ENCODE results near the gene DAB1. TPM values are rescaled to one million over a fixed set of nuclear protein-coding genes. Genes with fewer than 3 reads are reported as not detected.

DAB1 gene
- total RNA-seq, 6 experiments from 2014 or later = 0.76 to 1.9 (median 1.1) TPM

- no peak overlapping the region for H3K4me3 ChIP-seq
- 29% methylated on average over 4 of the region's 4 CpGs for WGBS (ENCODE audit: insufficient coverage, low coverage, low lambda C conversion rate, missing lambda C conversion rate)
- H3K9me3 ChIP-seq = no peaks in the 10 kb centered on the region
- H3K4me1 ChIP-seq = peaks cover 0 to 23% (median 11%) of the 10 kb centered on the region in 4 donors
- TF ChIP-seq POLR2A (IDR thresholded peaks at IDR 0.05) = peak; percentile 10
- TF ChIP-seq, protein P1, sequence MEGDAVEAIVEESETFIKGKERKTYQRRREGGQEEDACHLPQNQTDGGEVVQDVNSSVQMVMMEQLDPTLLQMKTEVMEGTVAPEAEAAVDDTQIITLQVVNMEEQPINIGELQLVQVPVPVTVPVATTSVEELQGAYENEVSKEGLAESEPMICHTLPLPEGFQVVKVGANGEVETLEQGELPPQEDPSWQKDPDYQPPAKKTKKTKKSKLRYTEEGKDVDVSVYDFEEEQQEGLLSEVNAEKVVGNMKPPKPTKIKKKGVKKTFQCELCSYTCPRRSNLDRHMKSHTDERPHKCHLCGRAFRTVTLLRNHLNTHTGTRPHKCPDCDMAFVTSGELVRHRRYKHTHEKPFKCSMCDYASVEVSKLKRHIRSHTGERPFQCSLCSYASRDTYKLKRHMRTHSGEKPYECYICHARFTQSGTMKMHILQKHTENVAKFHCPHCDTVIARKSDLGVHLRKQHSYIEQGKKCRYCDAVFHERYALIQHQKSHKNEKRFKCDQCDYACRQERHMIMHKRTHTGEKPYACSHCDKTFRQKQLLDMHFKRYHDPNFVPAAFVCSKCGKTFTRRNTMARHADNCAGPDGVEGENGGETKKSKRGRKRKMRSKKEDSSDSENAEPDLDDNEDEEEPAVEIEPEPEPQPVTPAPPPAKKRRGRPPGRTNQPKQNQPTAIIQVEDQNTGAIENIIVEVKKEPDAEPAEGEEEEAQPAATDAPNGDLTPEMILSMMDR (IDR thresholded peaks at IDR 0.05) = no peak
- ATAC-seq (peak; percentile 83 to 88 (median 86)), DNase-seq (peak in 1 of 3 donors; percentile 52)
- H3K36me3 ChIP-seq = no peaks in the 10 kb centered on the region
- intact Hi-C loops (cut with DNase I) = no loop called here
- H3K27me3 ChIP-seq = no peaks in the 10 kb centered on the region
- peak overlapping the region; percentile 77 to 90 (median 85) for H3K27ac ChIP-seq
These were observed 420.3 kb downstream of the DAB1 start for GRCh38 chr1:57003398-57004139.

DNA sequence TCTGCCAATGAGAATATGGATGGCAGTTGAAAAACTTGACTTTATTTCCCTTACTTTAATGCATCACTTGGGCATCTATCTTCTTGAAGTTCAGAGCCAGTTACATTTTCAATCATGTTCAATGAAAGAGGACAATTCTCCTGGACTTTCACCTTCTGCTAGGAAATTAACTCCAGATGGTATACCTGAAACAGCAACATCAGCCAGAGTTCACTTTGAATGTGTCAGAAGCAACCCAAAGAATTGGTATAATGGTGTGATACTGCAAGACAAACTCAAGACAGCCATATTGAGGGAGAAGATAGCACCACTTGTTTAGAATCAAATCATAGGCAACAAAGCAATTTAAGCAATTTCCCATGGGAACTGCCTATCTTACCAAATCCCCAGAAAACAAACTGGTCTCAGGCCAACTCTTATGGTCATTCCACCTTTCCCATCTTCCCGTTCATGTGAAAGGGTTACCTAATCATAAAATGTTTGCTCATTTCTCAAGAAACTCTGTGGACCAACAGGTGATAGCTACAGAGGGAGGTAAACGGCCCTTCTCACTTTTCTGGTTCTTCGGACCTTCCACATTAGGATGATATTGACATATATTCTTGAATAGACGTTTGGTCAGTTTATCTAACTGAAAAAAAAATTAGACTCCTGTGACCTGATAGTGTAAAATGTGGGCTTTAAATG lies 428.3 kb downstream of the DAB1 start:
- Histone ChIP-seq H3K4me1 (peaks cover 0 to 33% (median 4%) of the 10 kb centered on the region in 4 donors), H3K27me3 (no peaks in the 10 kb centered on the region), H3K27ac (peak overlapping the region; percentile 52 to 74 (median 55)), H3K4me3 (no peak overlapping the region), H3K9me3 (no peaks in the 10 kb centered on the region), H3K36me3 (no peaks in the 10 kb centered on the region)
- intact Hi-C loops (cut with DNase I) = no loop called here
- TF ChIP-seq POLR2A (IDR thresholded peaks at IDR 0.05) = no peak
- TF ChIP-seq, protein P1 (IDR thresholded peaks at IDR 0.05) = no peak
- ATAC-seq = peak; percentile 70 to 84 (median 79)
- 43% methylated on average over 4 of the region's 4 CpGs for WGBS (ENCODE audit: insufficient coverage, low coverage, low lambda C conversion rate, missing lambda C conversion rate)
- DNase-seq = no peak

DNA sequence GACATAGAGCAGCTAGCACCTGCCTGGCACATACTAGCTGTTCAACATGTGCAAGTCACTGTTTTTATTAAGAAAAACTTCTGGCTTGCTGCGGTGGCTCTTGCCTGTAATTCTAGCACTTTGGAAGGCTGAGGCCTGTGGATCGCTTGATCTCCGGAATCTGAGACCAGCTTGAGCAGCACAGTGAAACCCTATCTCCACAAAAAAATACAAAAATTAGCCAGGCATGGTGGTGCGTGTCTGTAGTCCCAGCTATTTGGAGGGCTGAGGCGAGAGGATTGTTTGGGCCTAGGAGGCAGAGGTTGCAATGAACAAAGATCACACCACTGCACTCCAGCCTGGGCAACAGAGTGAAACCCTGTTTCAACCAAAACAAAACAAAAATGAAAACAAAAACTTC lies 430.4 kb downstream of the DAB1 start:
- no peak for DNase-seq
- no peaks in the 10 kb centered on the region for H3K27me3 ChIP-seq
- H3K27ac ChIP-seq = peak overlapping the region in 2 of 3 donors; percentile 59 to 74
- no peak overlapping the region for H3K4me3 ChIP-seq
- WGBS (ENCODE audit: insufficient coverage, low coverage, low lambda C conversion rate, missing lambda C conversion rate) = 83% methylated on average over 5 of the region's 5 CpGs
- H3K9me3 ChIP-seq = no peaks in the 10 kb centered on the region
- no peaks in the 10 kb centered on the region for H3K36me3 ChIP-seq
- peaks cover 0 to 33% (median 4%) of the 10 kb centered on the region in 4 donors for H3K4me1 ChIP-seq
- intact Hi-C loops (cut with DNase I) = no loop called here
- ATAC-seq = peak; percentile 56 to 76 (median 72)
- peak; percentile 10 for TF ChIP-seq POLR2A (IDR thresholded peaks at IDR 0.05)
- TF ChIP-seq, protein P1 (IDR thresholded peaks at IDR 0.05) = no peak

DNA sequence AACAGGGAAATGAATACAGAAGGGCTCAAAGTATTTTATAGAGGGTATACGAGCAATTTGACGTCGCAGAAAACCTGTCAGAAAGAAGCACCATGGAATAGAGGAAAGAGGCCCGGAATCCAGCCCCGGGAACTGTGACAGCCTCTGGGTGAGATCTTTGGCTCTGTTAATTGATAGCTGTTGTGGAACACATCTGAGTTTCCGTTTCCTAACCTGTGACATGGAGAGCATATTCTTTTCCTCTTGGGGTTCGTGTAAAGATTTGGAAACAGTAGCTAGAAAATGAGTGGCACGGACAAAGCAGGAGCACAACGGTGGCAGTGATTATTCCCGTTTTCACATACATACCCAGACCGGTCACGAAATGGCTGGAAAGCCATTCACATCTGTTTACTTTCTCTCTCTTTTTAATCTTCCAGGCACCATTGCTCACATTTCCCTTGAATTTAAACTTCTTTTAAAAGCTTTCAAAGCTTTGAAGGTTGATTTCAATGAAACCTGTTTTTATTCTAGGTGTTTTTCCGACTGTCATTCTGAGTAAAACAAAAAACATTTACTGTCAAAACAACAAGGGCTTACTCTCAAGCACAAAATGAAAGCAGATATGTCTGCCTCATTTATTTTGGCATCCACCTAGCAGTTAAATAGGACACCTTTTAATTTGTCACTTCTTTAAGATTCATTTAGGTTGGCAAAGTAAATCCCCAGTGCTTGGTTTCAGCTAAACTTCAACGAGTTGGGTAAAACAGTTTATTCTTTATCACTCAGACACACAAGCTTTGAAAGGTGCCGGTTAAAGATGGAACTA lies 431.3 kb downstream of the DAB1 start:
- 81% methylated on average over 15 of the region's 15 CpGs for WGBS (ENCODE audit: insufficient coverage, low coverage, low lambda C conversion rate, missing lambda C conversion rate)
- Histone ChIP-seq H3K36me3 (no peaks in the 10 kb centered on the region), H3K4me1 (peaks cover 0 to 33% (median 4%) of the 10 kb centered on the region in 4 donors), H3K27ac (peak overlapping the region in 1 of 3 donors; percentile 59), H3K9me3 (no peaks in the 10 kb centered on the region), H3K4me3 (no peak overlapping the region), H3K27me3 (no peaks in the 10 kb centered on the region)
- TF ChIP-seq POLR2A (IDR thresholded peaks at IDR 0.05) = no peak
- TF ChIP-seq, protein P1 (IDR thresholded peaks at IDR 0.05) = no peak
- ATAC-seq = no peak
- intact Hi-C loops (cut with DNase I) = no loop called here
- DNase-seq = no peak

All from right lobe of liver (tissue), 6 donors.